Naive thymus-derived CD8-positive, alpha-beta T cell (primary cell): ENCODE measurements around the gene PSMD6. TPM values are rescaled to one million over a fixed set of nuclear protein-coding genes. Genes with fewer than 3 reads are reported as not detected.

Source experiments
- ATAC-seq, 2 donors: fragments of 150-1000 bp; cut with Tn5 transposase in 1 of 2; sonication (Bioruptor Pico), chemical (Tn5 transposase) in 1 of 2; 1 replicate in 1 of 2; 2 replicates in 1 of 2; pipeline ENCODE4 v1.10.0; 2021; ENCODE audit warnings: mild to moderate bottlenecking in 2 of 2, moderate library complexity in 2 of 2
- POLR2A ChIA-PET: fragments of 350-600 bp; sonication (Branson Sonifier 250); formaldehyde crosslinking; loops from one replicate; lab custom pipeline; 2021; ENCODE audit warnings: antibody characterized with exemption; lab: Charles Lee
- DNase-seq, 10 donors: peaks; one replicate each; pipeline versions ENCODE4 v3.0.0 to v3.0.0-alpha.2; 2020 to 2022
- H3K27ac Mint-ChIP-seq, 10 donors: one replicate each; pipeline ENCODE4 v1.8.0; 2020 to 2022; ENCODE audit warnings: mild to moderate bottlenecking in 10 of 10, mixed read lengths in 10 of 10, moderate library complexity in 4 of 10, inconsistent platforms in 1 of 10
- H3K27me3 Mint-ChIP-seq, 5 donors: one replicate each; pipeline ENCODE4 v1.8.0; 2021 to 2022; ENCODE audit warnings: mixed read lengths in 5 of 5
- H3K36me3 Mint-ChIP-seq, 3 donors: one replicate each; pipeline ENCODE4 v1.8.0; 2020 to 2022; ENCODE audit warnings: mixed read lengths in 3 of 3, mild to moderate bottlenecking in 2 of 3, inconsistent platforms in 1 of 3
- H3K4me1 Mint-ChIP-seq, 4 donors: one replicate each; pipeline ENCODE4 v1.8.0; 2021 to 2022; ENCODE audit warnings: mixed read lengths in 4 of 4
- H3K4me3 Mint-ChIP-seq, 10 donors: one replicate each; pipeline ENCODE4 v1.8.0; 2020 to 2022; ENCODE audit warnings: mild to moderate bottlenecking in 10 of 10, mixed read lengths in 10 of 10, moderate library complexity in 6 of 10, inconsistent platforms in 1 of 10
- H3K9me3 Mint-ChIP-seq, 9 donors: one replicate each; pipeline ENCODE4 v1.8.0; 2020 to 2022; ENCODE audit warnings: mixed read lengths in 9 of 9, mild to moderate bottlenecking in 3 of 9, inconsistent platforms in 1 of 9, moderate library complexity in 1 of 9
- polyA plus RNA-seq, 3 donors: library from polyadenylated mRNA; unstranded; fragments of 300-500 nt; fragmentation: Illumina TruSeq; gene quantifications; one replicate each; pipeline ENCODE4 v1.2.3, GENCODE V29; 2021
- total RNA-seq, 8 experiments: library from RNA in 2 of 8; stranded (reverse) in 2 of 8; gene quantifications; one replicate each; pipeline ENCODE4 v1.2.3 and lab custom pipeline; 2021 to 2026

The PSMD6 gene
- total RNA-seq (10 to 100 TPM; 76.8 to 82.9 TPM), polyA plus RNA-seq (100 to 1,000 TPM; 107 to 114 (median 110) TPM), total RNA-seq (lab: John Stamatoyannopoulos, UW) (79.5 to 205 (median 115) reads per million in 6 experiments)

GRCh38 chr3:64023187-64023860 lies at the start of gene PSMD6:
TSS of gene PSMD6 (minus strand) at chr3:64023494. CDS start at chr3:64023419, 75 bp downstream.
- H3K4me1 Mint-ChIP-seq = peaks cover 12 to 37% (median 33%) of the 10 kb centered on the region in 4 donors
- H3K27me3 Mint-ChIP-seq = peaks cover 4 to 17% (median 12%) of the 10 kb centered on the region in 5 donors
- peak within 1 kb of the TSS; percentile 57 to 96 (median 92) for H3K27ac Mint-ChIP-seq
- DNase-seq (peak; percentile 86 to 99 (median 93)), ATAC-seq (peak; percentile 93)
- POLR2A ChIA-PET = interaction anchor here (0.6 to 2.8 kb wide), 6 partner anchors 26 to 160 kb away, joined by 3 to 29 read pairs (median 6); partner anchors contain the start of genes ATXN7, SCAANT1 and THOC7
- peaks cover 4 to 36% (median 5%) of the 10 kb centered on the region in 3 donors for H3K36me3 Mint-ChIP-seq
- no peaks in the 10 kb centered on the region for H3K9me3 Mint-ChIP-seq
- peak within 1 kb of the TSS; percentile 75 to 92 (median 88) for H3K4me3 Mint-ChIP-seq

GRCh38 chr3:64072126-64072525 lies 48.8 kb upstream of the PSMD6 start:
- H3K27ac Mint-ChIP-seq = no peak overlapping the region
- POLR2A ChIA-PET = no interaction called here

GRCh38 chr3:64070704-64071103 lies 47.4 kb upstream of the PSMD6 start:
- Mint-ChIP-seq H3K36me3 (no peaks in the 10 kb centered on the region), H3K4me1 (no peaks in the 10 kb centered on the region), H3K27ac (no peak overlapping the region), H3K27me3 (peaks cover 13 to 54% (median 35%) of the 10 kb centered on the region in 5 donors), H3K9me3 (no peaks in the 10 kb centered on the region), H3K4me3 (no peak overlapping the region)
- ATAC-seq (no peak), DNase-seq (no peak)
- POLR2A ChIA-PET = no interaction called here

More at GRCh38 chr3:64072126-64072525, 48.8 kb upstream of the PSMD6 start:
- no peak for ATAC-seq
- Mint-ChIP-seq H3K36me3 (no peaks in the 10 kb centered on the region), H3K27me3 (peaks cover 15 to 54% (median 40%) of the 10 kb centered on the region in 5 donors), H3K4me1 (no peaks in the 10 kb centered on the region), H3K9me3 (no peaks in the 10 kb centered on the region), H3K4me3 (no peak overlapping the region)
- DNase-seq = no peak

GRCh38 chr3:64067506-64068346 lies 44.4 kb upstream of the PSMD6 start:
- Mint-ChIP-seq H3K4me1 (no peaks in the 10 kb centered on the region), H3K27ac (no peak overlapping the region), H3K27me3 (peaks cover 4 to 46% (median 29%) of the 10 kb centered on the region in 5 donors), H3K9me3 (no peaks in the 10 kb centered on the region), H3K36me3 (no peaks in the 10 kb centered on the region), H3K4me3 (no peak overlapping the region)
- POLR2A ChIA-PET = no interaction called here
- ATAC-seq = no peak
- DNase-seq = no peak

GRCh38 chr3:64064804-64065203 lies 41.5 kb upstream of the PSMD6 start:
- Mint-ChIP-seq H3K27me3 (peaks cover 8 to 37% (median 16%) of the 10 kb centered on the region in 5 donors), H3K9me3 (no peaks in the 10 kb centered on the region), H3K4me1 (no peaks in the 10 kb centered on the region), H3K4me3 (no peak overlapping the region), H3K27ac (no peak overlapping the region), H3K36me3 (no peaks in the 10 kb centered on the region)
- no peak for ATAC-seq
- DNase-seq = no peak
- POLR2A ChIA-PET = no interaction called here

GRCh38 chr3:64063983-64064438 lies 40.7 kb upstream of the PSMD6 start:
- POLR2A ChIA-PET = no interaction called here
- DNase-seq (no peak), ATAC-seq (no peak)
- Mint-ChIP-seq H3K4me1 (no peaks in the 10 kb centered on the region), H3K4me3 (no peak overlapping the region), H3K27me3 (peaks cover 8 to 39% (median 16%) of the 10 kb centered on the region in 5 donors), H3K36me3 (no peaks in the 10 kb centered on the region), H3K9me3 (no peaks in the 10 kb centered on the region), H3K27ac (no peak overlapping the region)

GRCh38 chr3:64063207-64063982 lies 40.1 kb upstream of the PSMD6 start:
- no peak for DNase-seq
- Mint-ChIP-seq H3K4me1 (no peaks in the 10 kb centered on the region), H3K27me3 (peaks cover 8 to 40% (median 18%) of the 10 kb centered on the region in 5 donors), H3K4me3 (no peak overlapping the region), H3K9me3 (no peaks in the 10 kb centered on the region), H3K27ac (no peak overlapping the region), H3K36me3 (no peaks in the 10 kb centered on the region)
- POLR2A ChIA-PET = no interaction called here
- ATAC-seq = no peak

GRCh38 chr3:64061628-64062027 lies 38.3 kb upstream of the PSMD6 start:
- Mint-ChIP-seq H3K9me3 (no peaks in the 10 kb centered on the region), H3K4me3 (no peak overlapping the region), H3K27me3 (peaks cover 9 to 52% (median 16%) of the 10 kb centered on the region in 5 donors), H3K4me1 (no peaks in the 10 kb centered on the region), H3K27ac (peak overlapping the region in 1 of 10 donors; percentile 58), H3K36me3 (no peaks in the 10 kb centered on the region)
- POLR2A ChIA-PET = no interaction called here
- no peak for ATAC-seq
- no peak for DNase-seq

- H3K9me3 Mint-ChIP-seq = no peaks in the 10 kb centered on the region
- DNase-seq = no peak
- no peak for ATAC-seq
- no peaks in the 10 kb centered on the region for H3K4me1 Mint-ChIP-seq
- POLR2A ChIA-PET = no interaction called here
- H3K36me3 Mint-ChIP-seq = no peaks in the 10 kb centered on the region
- no peak overlapping the region for H3K27ac Mint-ChIP-seq
- peaks cover 9 to 72% (median 18%) of the 10 kb centered on the region in 5 donors for H3K27me3 Mint-ChIP-seq
- H3K4me3 Mint-ChIP-seq = no peak overlapping the region
Measured at GRCh38 chr3:64059484-64060175, 36.3 kb upstream of the PSMD6 start.

- Mint-ChIP-seq H3K27me3 (peaks cover 13 to 69% (median 16%) of the 10 kb centered on the region in 5 donors), H3K4me1 (no peaks in the 10 kb centered on the region)
Measured at GRCh38 chr3:64058566-64058965, 35.3 kb upstream of the PSMD6 start.

GRCh38 chr3:64057231-64057630 lies 33.9 kb upstream of the PSMD6 start:
- H3K36me3 Mint-ChIP-seq = no peaks in the 10 kb centered on the region
- DNase-seq (no peak), ATAC-seq (no peak)
- no peaks in the 10 kb centered on the region for H3K9me3 Mint-ChIP-seq
- H3K4me1 Mint-ChIP-seq = no peaks in the 10 kb centered on the region
- no peak overlapping the region for H3K27ac Mint-ChIP-seq
- H3K4me3 Mint-ChIP-seq = no peak overlapping the region
- H3K27me3 Mint-ChIP-seq = peaks cover 13 to 56% (median 16%) of the 10 kb centered on the region in 5 donors
- POLR2A ChIA-PET = no interaction called here

More at GRCh38 chr3:64058566-64058965, 35.3 kb upstream of the PSMD6 start:
- ATAC-seq (no peak), DNase-seq (no peak)
- no peaks in the 10 kb centered on the region for H3K36me3 Mint-ChIP-seq
- POLR2A ChIA-PET = no interaction called here
- H3K27ac Mint-ChIP-seq = no peak overlapping the region
- H3K9me3 Mint-ChIP-seq = no peaks in the 10 kb centered on the region
- no peak overlapping the region for H3K4me3 Mint-ChIP-seq
